IMR-90 (cell line): ENCODE measurements around the gene PEA15. TPM values are rescaled to one million over a fixed set of nuclear protein-coding genes. Genes with fewer than 3 reads are reported as not detected.

Experiments used
- ATAC-seq: fragments of 200-7000 bp; cut with Tn5 transposase; 2 replicates; pipeline ENCODE4 v1.9.1; 2020; ENCODE audit warnings: low read depth, mild to moderate bottlenecking, moderate library complexity
- BruUV-seq: library from RNA; stranded (reverse); fragments of 400-500 nt; replicated peaks from 2 replicates; lab custom pipeline; 2021; lab: Mats Ljungman, UMichigan
- CTCF ChIA-PET: fragments of 300-600 bp; formaldehyde crosslinking; extraction: SDS; loops from one replicate; lab custom pipeline; 2021; ENCODE audit warnings: antibody characterized with exemption; lab: Yijun Ruan, JAX
- POLR2A ChIA-PET: fragments of 300-600 bp; sonication (Branson Sonifier 250); formaldehyde crosslinking; loops from one replicate; lab custom pipeline; 2022; ENCODE audit warnings: antibody characterized with exemption; ENCODE audit not compliant: unreplicated experiment; lab: Charles Lee
- DNase-seq: peaks from one replicate; pipeline ENCODE4 v3.0.0; 2013
- H2AFZ ChIP-seq: replicated peaks from 2 replicates; pipeline ENCODE3; 2013; ENCODE audit warnings: low read length, mild to moderate bottlenecking; ENCODE audit not compliant: poor library complexity
- H2AK5ac ChIP-seq: 2 replicates; pipeline ENCODE4 v1.6.1; 2013; ENCODE audit warnings: low read depth, low read length, inconsistent platforms
- H2AK9ac ChIP-seq: replicated peaks from 2 replicates; pipeline ENCODE3; 2013; ENCODE audit warnings: mild to moderate bottlenecking, low read depth, low read length, moderate library complexity; ENCODE audit not compliant: poor library complexity
- H2BK120ac ChIP-seq: 2 replicates; pipeline ENCODE4 v1.6.1; 2013; ENCODE audit warnings: low read depth, low read length, inconsistent platforms
- H2BK15ac ChIP-seq: 3 replicates; pipeline ENCODE4 v1.6.1; 2013; ENCODE audit warnings: low read depth, low read length, inconsistent platforms
- H2BK20ac ChIP-seq: 2 replicates; pipeline ENCODE4 v1.6.1; 2013; ENCODE audit warnings: low read depth, mild to moderate bottlenecking, inconsistent platforms, low read length, moderate library complexity
- H2BK5ac ChIP-seq: 2 replicates; pipeline ENCODE4 v1.6.1; 2013; ENCODE audit warnings: mild to moderate bottlenecking, low read depth, low read length, inconsistent platforms; ENCODE audit not compliant: poor library complexity, severe bottlenecking
- H3K14ac ChIP-seq: replicated peaks from 2 replicates; pipeline ENCODE4 v1.6.1; 2013; ENCODE audit warnings: low read depth, low read length, inconsistent platforms
- H3K18ac ChIP-seq: 2 replicates; pipeline ENCODE4 v1.6.1; 2013; ENCODE audit warnings: low read depth, low read length, control low read depth
- H3K23ac ChIP-seq: 2 replicates; pipeline ENCODE4 v1.6.1; 2013; ENCODE audit warnings: low read depth, low read length, inconsistent platforms
- H3K27ac ChIP-seq: 2 replicates; pipeline ENCODE4 v1.5.1; 2013; ENCODE audit warnings: mild to moderate bottlenecking, control low read depth, low read length; ENCODE audit not compliant: insufficient read depth
- H3K27me3 ChIP-seq: 2 replicates; pipeline ENCODE4 v1.6.1; 2013; ENCODE audit warnings: low read length; ENCODE audit not compliant: control insufficient read depth, insufficient read depth
- H3K36me3 ChIP-seq: 2 replicates; pipeline ENCODE4 v1.6.1; 2013; ENCODE audit warnings: low read length, mixed read lengths; ENCODE audit not compliant: control insufficient read depth, insufficient read depth
- H3K4ac ChIP-seq: 2 replicates; pipeline ENCODE4 v1.6.1; 2013; ENCODE audit warnings: low read depth, low read length, inconsistent platforms
- H3K4me1 ChIP-seq: 2 replicates; pipeline ENCODE4 v1.6.1; 2013; ENCODE audit warnings: low read length, mixed read lengths; ENCODE audit not compliant: control insufficient read depth, insufficient read depth
- H3K4me2 ChIP-seq: 2 replicates; pipeline ENCODE4 v1.6.1; 2013; ENCODE audit warnings: low read depth, mild to moderate bottlenecking, control low read depth, low read length, moderate library complexity
- H3K4me3 ChIP-seq: 2 replicates; pipeline ENCODE4 v1.5.1; 2013; ENCODE audit warnings: low read depth, mild to moderate bottlenecking, control low read depth, low read length, moderate library complexity; ENCODE audit not compliant: insufficient read depth
- H3K56ac ChIP-seq: 2 replicates; pipeline ENCODE4 v1.6.1; 2013; ENCODE audit warnings: low read length, inconsistent platforms; ENCODE audit not compliant: insufficient read depth; ENCODE audit errors: extremely low read depth
- H3K79me1 ChIP-seq, 2 experiments: 2 replicates each; pipeline ENCODE4 v1.6.1; 2013; ENCODE audit warnings: low read length in 2 of 2, inconsistent platforms in 1 of 2, low read depth in 1 of 2
- H3K9ac ChIP-seq: 2 replicates; pipeline ENCODE4 v1.6.1; 2013; ENCODE audit warnings: low read depth, low read length, control low read depth
- H3K9me1 ChIP-seq: 2 replicates; pipeline ENCODE4 v1.6.1; 2013; ENCODE audit warnings: low read length, inconsistent platforms; ENCODE audit not compliant: insufficient read depth
- H3K9me3 ChIP-seq: 2 replicates; pipeline ENCODE4 v1.6.1; 2013; ENCODE audit warnings: low read length; ENCODE audit not compliant: control insufficient read depth, insufficient read depth
- H4K20me1 ChIP-seq: 2 replicates; pipeline ENCODE4 v1.6.1; 2013; ENCODE audit warnings: low read length, inconsistent platforms; ENCODE audit not compliant: insufficient read depth
- H4K5ac ChIP-seq: 2 replicates; pipeline ENCODE4 v1.6.1; 2013; ENCODE audit warnings: mild to moderate bottlenecking, low read depth, low read length, control low read depth
- H4K8ac ChIP-seq, 2 experiments: 2 replicates each; pipeline ENCODE4 v1.6.1; 2013; ENCODE audit warnings: low read depth in 2 of 2, low read length in 2 of 2, control low read depth in 1 of 2, inconsistent platforms in 1 of 2
- H4K91ac ChIP-seq: 2 replicates; pipeline ENCODE4 v1.6.1; 2013; ENCODE audit warnings: low read depth, low read length, inconsistent platforms; ENCODE audit not compliant: insufficient read depth
- CHD1 ChIP-seq: IDR thresholded peaks from 2 replicates; pipeline ENCODE4 v1.6.1; 2012; ENCODE audit warnings: low read depth, low read length, improper control_type of control experiment
- CTCF ChIP-seq: conservative IDR thresholded peaks from 2 replicates; pipeline ENCODE4 v1.5.1; 2012; ENCODE audit warnings: mild to moderate bottlenecking, low read depth, low read length, improper control_type of control experiment
- ELK1 ChIP-seq: fragments of 150-350 bp; IDR thresholded peaks from 2 replicates; pipeline ENCODE4 v1.6.1; 2016; ENCODE audit warnings: low read depth, mild to moderate bottlenecking, low read length, moderate library complexity, borderline replicate concordance
- FOS ChIP-seq: fragments of 150-350 bp; IDR thresholded peaks from 2 replicates; pipeline ENCODE4 v1.6.1; 2016; ENCODE audit warnings: low read depth, low read length
- MAFK ChIP-seq: IDR thresholded peaks from 2 replicates; pipeline ENCODE4 v1.6.1; 2012; ENCODE audit warnings: low read depth, low read length, improper control_type of control experiment
- MAZ ChIP-seq: IDR thresholded peaks from 2 replicates; pipeline ENCODE4 v1.6.1; 2012; ENCODE audit warnings: low read depth, mild to moderate bottlenecking, low read length, improper control_type of control experiment, moderate library complexity, borderline replicate concordance
- MXI1 ChIP-seq: IDR thresholded peaks from 2 replicates; pipeline ENCODE4 v1.6.1; 2012; ENCODE audit warnings: low read depth, mild to moderate bottlenecking, low read length, moderate library complexity, borderline replicate concordance
- POLR2A ChIP-seq: IDR thresholded peaks from 2 replicates; pipeline ENCODE4 v1.6.1; 2012; ENCODE audit warnings: mild to moderate bottlenecking, low read depth, low read length
- RAD21 ChIP-seq: IDR thresholded peaks from 2 replicates; pipeline ENCODE4 v1.6.1; 2012; ENCODE audit warnings: low read length, improper control_type of control experiment
- RCOR1 ChIP-seq: IDR thresholded peaks from 2 replicates; pipeline ENCODE4 v1.6.1; 2012; ENCODE audit warnings: mild to moderate bottlenecking, low read length, improper control_type of control experiment; ENCODE audit not compliant: insufficient replicate concordance
- RFX5 ChIP-seq: IDR thresholded peaks from 2 replicates; pipeline ENCODE4 v1.8.0; 2012; ENCODE audit warnings: low read depth, mild to moderate bottlenecking, low read length, moderate library complexity
- SMC3 ChIP-seq: fragments of 150-350 bp; IDR thresholded peaks from 2 replicates; pipeline ENCODE4 v1.6.1; 2016; ENCODE audit warnings: low read depth, mild to moderate bottlenecking, antibody characterized with exemption, low read length, moderate library complexity
- USF2 ChIP-seq: fragments of 150-350 bp; IDR thresholded peaks from 2 replicates; pipeline ENCODE4 v1.6.1; 2017; ENCODE audit warnings: mild to moderate bottlenecking, antibody characterized with exemption, low read length, low read depth
- WGBS, 2 experiments: methylation state at CpG; one replicate each; pipeline versions ENCODE4 v1.1.5 to v1.1.7; 2013; ENCODE audit warnings: missing lambda C conversion rate in 2 of 2; ENCODE audit not compliant: insufficient read length in 1 of 2; ENCODE audit errors: extremely low coverage in 2 of 2; 5-methylcytosine and 5-hydroxymethylcytosine counted together
- dilution Hi-C: fragments of 300-500 bp; cut with HindIII; formaldehyde crosslinking; loops from one replicate; pipeline ENCODE4 v1.14.3; 2018; ENCODE audit warnings: low sequenced_read_pairs; ENCODE audit not compliant: unreplicated experiment
- in situ Hi-C: fragments of 300-500 bp; cut with MboI; formaldehyde crosslinking; loops from 3 replicates; pipeline ENCODE4 v1.14.3; 2019; ENCODE audit warnings: low sequenced_read_pairs, inconsistent platforms, mixed read lengths
- intact Hi-C: fragments of 100-400 bp; cut with micrococcal nuclease; formaldehyde crosslinking; loops from 2 replicates; pipeline ENCODE4 v1.10.0; 2022
- polyA plus RNA-seq, 3 experiments: library from polyadenylated mRNA; depleted of rRNA; stranded (reverse); fragments of >200 nt; gene quantifications; 2 replicates each; pipeline ENCODE4 v1.2.3, GENCODE V29; 2012; ENCODE audit warnings: low replicate concordance in 1 of 3
- total RNA-seq: library from RNA; depleted of rRNA; stranded (reverse); fragments of >200 nt; gene quantifications from 2 replicates; pipeline ENCODE4 v1.2.3, GENCODE V29; 2012

The PEA15 gene
- total and polyA plus RNA-seq, 2 of the 4 experiments (the other 2 are of a cell fraction): 296 to 754 TPM

- H2BK120ac ChIP-seq: no peak overlapping the region
- POLR2A ChIA-PET: no interaction called here
- H3K56ac ChIP-seq: no peak overlapping the region
- H2AK9ac ChIP-seq: no peak overlapping the region
- CTCF ChIA-PET: interaction anchor here (0.7 kb wide), 1 partner anchor 20 kb away, joined by 3 read pairs; no protein-coding TSS in a partner anchor
- no peak overlapping the region for H3K4me2 ChIP-seq
- peaks cover 3 to 19% of the 10 kb centered on the region in 2 experiments; a peak in 2 of 4 replicates for H3K79me1 ChIP-seq
- peaks cover 10% of the 10 kb centered on the region; the same call in 1 of the 2 replicates for H4K20me1 ChIP-seq
- dilution Hi-C loops (no loop called here), intact Hi-C loops (no loop called here), in situ Hi-C loops (no loop called here)
- 67% methylated on average over 1 of the region's 4 CpGs; no CpG with 5 or more reads in 1 of the 2 experiments for WGBS, 2 experiments
- ATAC-seq: no peak
- no peak overlapping the region for H2BK20ac ChIP-seq
- no peak overlapping the region for H2BK15ac ChIP-seq
- H3K9me1 ChIP-seq: no peaks in the 10 kb centered on the region
- H3K36me3 ChIP-seq: no peaks in the 10 kb centered on the region
- H2BK5ac ChIP-seq: no peak overlapping the region
- no peak overlapping the region for H3K4me3 ChIP-seq
- no peak overlapping the region for H4K91ac ChIP-seq
- H3K18ac ChIP-seq: no peak overlapping the region
- no peak overlapping the region for H3K27ac ChIP-seq
- no peak overlapping the region for H3K4ac ChIP-seq
- TF ChIP-seq FOS: no peak
- TF ChIP-seq RFX5: no peak
- TF ChIP-seq CTCF: no peak
- no peak for TF ChIP-seq SMC3
- TF ChIP-seq ELK1: no peak
- no peak for TF ChIP-seq POLR2A
- TF ChIP-seq USF2: no peak
- no peak for TF ChIP-seq MAFK
- TF ChIP-seq CHD1: no peak
- TF ChIP-seq MAZ: no peak
- TF ChIP-seq RCOR1: no peak
- TF ChIP-seq MXI1: no peak
- no peak for TF ChIP-seq RAD21
- BruUV-seq: no TSS peak
- no peak overlapping the region for H4K5ac ChIP-seq
- no peaks in the 10 kb centered on the region for H3K4me1 ChIP-seq
- H3K23ac ChIP-seq: no peak overlapping the region
- DNase-seq: no peak
- no peak overlapping the region for H4K8ac ChIP-seq
- H2AFZ ChIP-seq: no peak overlapping the region
- H3K14ac ChIP-seq: no peak overlapping the region
- no peak overlapping the region for H2AK5ac ChIP-seq
- no peaks in the 10 kb centered on the region for H3K27me3 ChIP-seq
- no peaks in the 10 kb centered on the region for H3K9me3 ChIP-seq
- H3K9ac ChIP-seq: no peak overlapping the region
Measured at GRCh38 chr1:160264795-160265307, 59.7 kb downstream of the PEA15 start.
